Hematopoietic multipotent progenitor cell treated with erythropoietin and hydrocortisone succinate and interleukin-3 and kit ligand, for 15 days (in vitro differentiated cells): ENCODE results near the gene DCANP1.

ENCODE experiments used
- DNase-seq: peaks from one replicate; pipeline ENCODE4 v3.0.0-alpha.2; 2015; ENCODE audit warnings: low spot score

Gene DCANP1

GRCh38 chr5:135441350-135441831, 5.8 kb downstream of the DCANP1 start:
- no peak for DNase-seq

GRCh38 chr5:135440916-135441315, 6.2 kb downstream of the DCANP1 start:
- no peak for DNase-seq

GRCh38 chr5:135439231-135440205, 7.6 kb downstream of the DCANP1 start:
- no peak for DNase-seq

- DNase-seq: no peak
Measured at GRCh38 chr5:135438636-135439221, 8.4 kb downstream of the DCANP1 start.

- DNase-seq: no peak
Measured at GRCh38 chr5:135437796-135438560, 9.2 kb downstream of the DCANP1 start.

- DNase-seq: no peak
Measured at GRCh38 chr5:135437422-135437795, 9.7 kb downstream of the DCANP1 start.

GRCh38 chr5:135436951-135437418, 10.2 kb downstream of the DCANP1 start:
- DNase-seq: no peak

GRCh38 chr5:135435467-135436330, 11.4 kb downstream of the DCANP1 start:
- no peak for DNase-seq

- no peak for DNase-seq
Measured at GRCh38 chr5:135434591-135435466, 12.3 kb downstream of the DCANP1 start.

- DNase-seq: no peak
Measured at GRCh38 chr5:135433681-135434426, 13.3 kb downstream of the DCANP1 start.

- DNase-seq: no peak
Measured at GRCh38 chr5:135432113-135432512, 15.0 kb downstream of the DCANP1 start.

- DNase-seq: no peak
Measured at GRCh38 chr5:135430135-135430437, 17.1 kb downstream of the DCANP1 start.

- no peak for DNase-seq
Measured at GRCh38 chr5:135429301-135430134, 17.6 kb downstream of the DCANP1 start.

GRCh38 chr5:135428586-135428985, 18.6 kb downstream of the DCANP1 start:
- DNase-seq: no peak

GRCh38 chr5:135426102-135427082, 20.8 kb downstream of the DCANP1 start:
- peak; percentile 66 for DNase-seq

GRCh38 chr5:135425641-135426040, 21.5 kb downstream of the DCANP1 start:
- DNase-seq: no peak

- DNase-seq: no peak
Measured at GRCh38 chr5:135423846-135424168, 23.3 kb downstream of the DCANP1 start.
